NCI-H128 (cell line): ENCODE results near the gene CDCP2.

Source experiments
- DNase-seq: peaks from one replicate; lab custom pipeline; 2025; ENCODE audit not compliant: unreplicated experiment; lab: John Stamatoyannopoulos, UW

CDCP2 gene

DNA sequence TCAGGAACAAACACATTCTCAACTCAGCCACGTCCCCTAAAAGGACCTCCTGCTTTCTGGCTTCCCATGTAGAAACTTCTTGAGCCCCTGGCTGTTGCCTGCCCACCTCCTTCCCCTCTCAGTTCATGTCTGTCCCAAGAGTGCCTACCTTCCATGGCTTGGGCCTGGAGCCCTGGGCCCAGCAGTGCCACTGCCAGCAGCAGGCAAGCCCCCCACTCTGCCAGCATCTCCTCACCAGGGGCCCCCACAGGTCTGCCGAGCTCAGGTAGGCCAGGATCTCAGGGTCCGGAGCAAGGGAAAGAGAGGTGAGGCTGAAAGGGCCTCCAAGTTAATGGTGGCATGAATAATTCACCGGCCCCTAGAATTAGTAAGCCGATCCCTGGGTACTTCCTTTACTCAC, at the start of gene CDCP2:
Gene CDCP2, minus strand, starts transcription at position 305 of the 400 bp plus-strand sequence. Its CDS starts 78 bp downstream, at position 227.
- DNase-seq = no peak

DNA sequence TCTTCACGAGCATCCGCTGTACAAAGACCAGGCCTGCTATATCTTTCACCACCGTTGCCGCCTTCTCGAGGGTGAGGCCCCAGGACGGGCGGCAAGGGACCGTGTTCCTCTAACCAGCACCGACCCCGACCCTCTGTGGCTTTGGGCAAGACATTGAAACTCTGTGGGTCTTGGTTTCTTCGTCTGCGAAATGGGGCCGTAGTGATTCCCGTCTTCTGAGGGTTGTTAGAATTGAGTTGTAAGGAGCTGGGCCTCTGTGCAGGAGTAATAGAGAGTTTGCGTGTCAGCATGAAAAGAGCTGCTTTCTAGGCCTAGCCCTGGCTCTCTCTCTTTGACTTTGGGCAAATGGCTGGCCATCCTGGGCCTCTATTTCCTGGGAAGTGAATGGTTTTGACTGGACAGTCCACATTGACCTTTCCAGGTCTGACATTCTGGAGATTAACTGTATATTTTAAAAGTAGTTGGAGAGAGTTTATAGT, 47.8 kb upstream of the CDCP2 start:
- DNase-seq = no peak

DNA sequence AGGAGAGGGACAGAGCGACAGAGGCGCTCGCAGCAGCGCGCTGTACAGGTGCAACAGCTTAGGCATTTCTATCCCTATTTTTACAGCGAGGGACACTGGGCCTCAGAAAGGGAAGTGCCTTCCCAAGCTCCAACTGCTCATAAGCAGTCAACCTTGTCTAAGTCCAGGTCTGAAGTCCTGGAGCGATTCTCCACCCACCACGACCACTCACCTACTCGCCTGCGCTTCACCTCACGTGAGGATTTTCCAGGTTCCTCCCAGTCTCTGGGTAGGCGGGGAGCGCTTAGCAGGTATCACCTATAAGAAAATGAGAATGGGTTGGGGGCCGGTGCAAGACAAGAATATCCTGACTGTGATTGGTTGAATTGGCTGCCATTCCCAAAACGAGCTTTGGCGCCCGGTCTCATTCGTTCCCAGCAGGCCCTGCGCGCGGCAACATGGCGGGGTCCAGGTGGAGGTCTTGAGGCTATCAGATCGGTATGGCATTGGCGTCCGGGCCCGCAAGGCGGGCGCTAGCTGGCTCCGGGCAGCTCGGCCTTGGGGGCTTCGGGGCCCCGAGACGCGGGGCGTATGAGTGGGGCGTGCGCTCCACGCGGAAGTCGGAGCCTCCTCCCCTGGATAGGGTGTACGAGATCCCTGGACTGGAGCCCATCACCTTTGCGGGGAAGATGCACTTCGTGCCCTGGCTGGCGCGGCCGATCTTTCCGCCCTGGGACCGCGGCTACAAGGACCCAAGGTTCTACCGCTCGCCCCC, 47.1 kb upstream of the CDCP2 start, which contains the start of the genes CYB5RL and MRPL37:
Gene CYB5RL, minus strand, starts transcription at position 266 of the 754 bp plus-strand sequence. CDS start 4,414 bp downstream, outside the sequence.
Gene MRPL37, plus strand, starts transcription at position 403 of the 754 bp plus-strand sequence. Its CDS starts 77 bp downstream, at position 480.
- peak; percentile 97 for DNase-seq

DNA sequence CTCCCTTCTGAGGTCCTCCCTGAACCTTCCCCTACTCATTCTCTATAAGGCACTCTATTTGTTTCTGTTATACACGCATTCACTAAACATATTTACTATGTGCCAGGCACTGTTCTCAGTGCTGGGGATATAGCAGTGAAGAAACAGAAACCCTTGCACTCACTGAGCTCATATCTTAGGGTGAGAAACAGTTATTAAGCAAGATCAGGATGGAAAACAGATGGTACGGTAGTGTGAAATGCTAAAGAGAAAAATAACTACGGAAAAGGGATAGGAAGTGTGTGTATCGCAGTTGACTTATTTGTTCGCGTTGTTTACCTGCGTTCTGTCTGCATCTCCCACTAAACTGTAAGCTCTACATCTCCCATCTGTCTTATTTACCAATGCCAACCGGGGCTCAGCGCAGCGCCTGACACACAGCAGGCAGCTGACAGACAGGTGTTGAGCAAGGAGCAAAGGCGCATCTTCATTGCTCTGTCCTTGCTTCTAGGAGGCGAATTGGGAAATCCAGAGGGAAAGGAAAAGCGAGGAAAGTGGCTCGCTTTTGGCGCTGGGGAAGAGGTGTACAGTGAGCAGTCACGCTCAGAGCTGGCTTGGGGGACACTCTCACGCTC, 46.5 kb upstream of the CDCP2 start:
- DNase-seq = peak; percentile 53

DNA sequence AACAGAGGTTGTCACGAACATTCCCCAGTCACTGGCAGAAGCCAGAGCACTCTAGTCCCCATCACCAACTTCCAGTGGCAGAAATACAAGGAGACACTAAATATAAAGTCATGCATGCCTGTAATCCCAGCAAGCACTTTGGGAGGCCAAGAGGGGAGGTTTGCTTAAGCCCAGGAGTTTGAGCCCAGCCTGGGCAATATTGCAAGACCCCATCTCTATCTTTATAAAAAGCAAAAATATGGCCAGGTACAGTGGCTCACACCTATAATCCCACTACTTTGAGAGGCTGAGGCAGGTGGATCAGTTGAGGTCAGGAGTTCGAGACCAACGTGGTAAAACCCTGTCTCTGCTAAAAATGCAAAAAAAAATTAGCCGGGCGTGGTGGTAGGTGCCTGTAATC, 40.7 kb upstream of the CDCP2 start:
- DNase-seq = no peak

DNA sequence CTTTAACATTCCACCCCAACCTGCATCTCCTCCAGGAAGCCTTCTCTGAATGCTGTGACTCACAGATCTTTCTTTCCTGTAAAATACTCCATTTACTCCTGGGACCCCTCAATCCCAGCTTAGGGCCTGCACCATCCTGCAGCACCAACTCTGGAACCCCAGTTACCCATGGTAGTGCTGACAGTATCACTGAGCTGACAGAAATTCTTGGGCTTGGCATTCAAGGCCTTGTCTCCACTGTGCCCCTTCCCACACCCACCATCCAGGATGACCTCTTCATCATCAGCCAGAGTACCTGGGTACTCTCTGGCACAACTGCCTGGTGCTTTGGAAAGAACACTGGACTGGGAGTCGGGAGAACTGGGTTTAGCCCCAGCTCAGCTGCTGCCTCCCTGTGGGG, 38.7 kb upstream of the CDCP2 start:
- no peak for DNase-seq

DNA sequence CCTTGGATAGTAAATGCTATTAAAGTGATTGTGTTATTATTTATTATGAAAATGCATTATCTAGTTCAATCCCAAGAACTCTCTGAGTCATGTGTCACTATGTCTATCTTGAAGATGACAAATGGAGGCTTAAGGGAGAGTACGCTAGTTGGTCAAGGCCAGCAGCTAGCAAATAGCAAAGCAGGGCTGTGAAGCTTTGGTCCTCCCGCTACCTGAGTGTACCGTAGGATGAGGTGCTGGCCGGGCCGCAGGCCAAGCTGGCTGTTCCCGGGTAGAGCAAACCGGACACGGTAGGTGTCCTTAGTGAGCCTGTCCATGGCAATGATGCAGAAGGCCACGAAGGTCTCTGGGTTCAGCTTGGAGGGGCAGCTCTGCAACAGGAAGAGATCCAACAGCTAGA, 37.7 kb upstream of the CDCP2 start:
- no peak for DNase-seq

DNA sequence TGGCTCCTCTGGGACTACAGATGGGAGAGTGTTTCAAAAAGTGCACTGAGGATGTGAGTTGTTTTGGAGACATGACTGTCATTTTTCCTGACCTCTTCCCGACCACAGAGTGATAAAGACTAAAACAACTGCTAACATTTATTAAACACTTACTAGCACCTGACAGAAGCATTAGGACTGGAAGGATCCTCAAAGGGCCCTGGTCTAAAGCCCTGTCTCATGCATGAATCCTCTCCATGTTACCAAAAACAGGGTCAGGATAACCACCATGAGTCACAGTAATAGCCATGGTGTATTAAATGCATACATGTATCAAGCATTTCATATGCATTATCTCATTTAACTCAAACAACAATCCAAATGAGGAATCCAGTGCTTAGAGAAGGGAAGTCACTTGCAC, 35.5 kb upstream of the CDCP2 start:
- DNase-seq = no peak

DNA sequence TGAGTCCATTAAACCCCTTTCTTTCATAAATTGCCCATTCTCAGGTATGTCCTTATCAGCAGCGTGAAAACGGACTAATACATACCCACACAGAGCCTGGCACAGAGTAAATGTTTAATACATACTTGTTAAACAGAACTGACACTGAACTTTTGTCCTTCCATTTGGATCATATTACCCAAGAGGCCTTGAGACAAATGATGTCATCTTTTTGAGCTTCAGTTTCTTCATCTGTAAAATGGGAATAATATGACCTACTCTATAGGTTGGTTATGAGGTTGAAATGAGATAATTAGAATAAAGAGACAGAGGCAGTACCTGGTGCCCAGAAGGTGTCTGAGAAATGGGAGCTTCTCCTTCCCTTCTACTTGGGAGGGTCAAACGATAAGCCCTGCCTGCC, 33.3 kb upstream of the CDCP2 start:
- DNase-seq = no peak

DNA sequence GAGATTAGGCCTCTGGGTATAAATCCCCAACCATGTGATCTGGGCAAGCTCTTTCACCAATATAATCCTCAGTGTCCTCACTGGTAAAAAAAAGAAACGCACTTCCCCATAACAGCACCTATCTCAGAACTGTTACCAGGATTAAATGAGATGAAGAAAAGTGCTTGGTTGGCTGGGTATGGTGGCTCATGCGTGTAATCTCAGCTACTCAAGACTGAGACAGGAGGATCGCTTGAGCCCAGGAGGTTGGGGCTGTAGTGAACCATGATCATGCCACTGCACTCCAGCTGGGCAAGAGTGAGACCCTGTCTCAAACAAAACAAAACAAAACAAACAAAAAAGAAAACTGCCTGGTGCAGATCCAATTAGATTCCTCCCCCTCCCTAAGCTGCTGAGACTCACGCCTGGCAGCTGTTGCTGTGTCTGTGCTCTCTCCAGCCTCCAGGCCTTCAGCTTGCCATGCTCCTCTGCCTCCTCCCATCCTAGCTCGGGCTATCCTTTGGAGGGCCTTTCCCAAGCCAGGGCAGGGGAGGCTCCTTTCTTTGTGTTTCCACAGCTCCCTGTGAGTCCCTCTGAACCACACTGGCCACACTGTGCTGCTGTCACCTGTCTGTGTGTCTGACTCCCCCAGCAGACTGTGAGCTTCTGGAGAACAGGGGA, 28.0 kb upstream of the CDCP2 start:
- no peak for DNase-seq

DNA sequence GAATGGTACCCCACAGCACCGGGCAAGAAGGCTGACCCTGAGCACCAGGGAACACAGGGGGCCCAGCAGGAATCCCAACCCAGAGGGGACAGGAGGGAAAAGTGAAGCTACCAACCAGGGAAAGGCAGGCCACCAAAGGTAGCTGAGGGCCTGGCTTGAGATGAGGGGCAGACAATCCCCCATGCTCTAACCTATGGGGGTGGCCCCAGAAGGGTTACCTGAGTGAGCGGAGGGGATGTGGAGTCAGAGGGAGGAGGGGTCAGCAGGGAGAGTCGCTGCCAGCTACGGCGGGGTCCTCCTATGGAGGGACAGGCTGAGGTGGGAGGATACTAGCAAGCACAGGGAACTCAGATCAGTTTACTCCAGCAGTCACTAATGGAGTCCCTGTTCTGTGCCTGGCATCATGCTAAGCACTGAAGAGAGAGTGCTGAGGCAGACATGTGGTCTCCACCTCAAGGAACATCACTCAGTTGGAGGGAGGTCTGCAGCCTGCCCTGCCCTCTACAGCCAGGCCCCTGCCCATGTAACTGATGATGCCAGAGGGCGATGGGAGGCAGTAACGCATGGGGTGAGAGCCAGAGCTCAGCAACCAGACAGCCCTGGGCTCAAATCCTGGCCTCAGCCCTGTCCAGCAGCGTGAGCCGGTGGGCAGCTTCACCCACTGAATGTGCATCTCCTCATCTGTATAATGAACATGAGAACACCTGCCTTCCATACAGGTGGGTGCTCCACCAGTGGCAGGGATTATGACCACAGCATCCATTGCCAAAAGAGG, 25.7 kb upstream of the CDCP2 start:
- DNase-seq = no peak

DNA sequence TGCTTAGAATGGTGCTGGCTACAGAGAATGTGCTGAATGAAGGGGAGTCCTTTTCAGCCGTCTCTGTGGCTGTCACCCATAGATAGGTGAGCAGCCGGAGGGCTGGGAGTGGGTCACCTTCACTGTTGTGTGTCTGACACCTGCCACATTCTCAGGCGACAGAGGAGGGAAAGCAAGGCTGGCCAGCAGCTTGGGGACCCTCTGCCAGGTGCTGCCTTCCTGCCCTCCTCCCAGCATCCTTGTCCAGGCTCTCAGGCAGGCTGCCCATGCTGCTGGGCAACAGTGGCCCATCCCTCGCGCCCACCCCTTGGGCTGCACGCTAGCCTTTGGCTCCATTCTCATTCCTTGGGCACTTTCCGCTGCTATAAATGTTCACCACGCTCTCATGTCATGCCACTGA, 24.9 kb upstream of the CDCP2 start:
- DNase-seq = no peak

DNA sequence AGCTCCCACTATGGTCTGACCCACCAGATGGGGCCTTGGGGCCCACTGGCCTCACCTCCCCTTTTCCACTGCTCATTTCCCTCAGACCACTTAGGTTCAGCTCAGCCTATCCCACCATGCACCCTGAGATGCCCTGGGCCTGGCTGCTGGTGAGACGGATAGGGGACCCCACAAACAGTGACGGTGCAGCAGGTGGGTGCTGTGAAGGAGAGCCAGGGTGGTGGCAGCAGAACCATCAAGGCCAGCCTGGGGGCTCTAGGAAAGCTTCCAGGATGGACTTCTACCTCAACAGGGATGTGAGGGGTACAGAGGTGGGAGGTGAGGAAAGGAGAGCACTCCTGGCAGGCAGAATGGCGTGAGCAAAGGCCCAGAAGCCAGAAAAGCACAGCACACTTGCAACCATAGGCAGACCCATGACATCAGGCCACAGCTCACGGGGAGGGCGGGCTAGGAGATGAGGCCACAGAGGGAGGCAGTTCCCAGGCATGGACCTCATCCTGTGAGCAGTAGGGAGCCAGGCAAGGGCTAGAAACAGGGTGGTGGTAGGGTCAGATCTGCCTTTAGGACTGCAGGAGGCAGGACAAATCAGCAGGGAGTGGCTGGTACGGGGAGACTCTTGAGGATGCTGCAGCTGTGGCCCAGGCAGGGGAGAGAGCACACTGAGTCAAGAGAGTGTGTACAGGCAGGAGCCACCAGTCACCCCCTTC, 24.0 kb upstream of the CDCP2 start:
- no peak for DNase-seq

DNA sequence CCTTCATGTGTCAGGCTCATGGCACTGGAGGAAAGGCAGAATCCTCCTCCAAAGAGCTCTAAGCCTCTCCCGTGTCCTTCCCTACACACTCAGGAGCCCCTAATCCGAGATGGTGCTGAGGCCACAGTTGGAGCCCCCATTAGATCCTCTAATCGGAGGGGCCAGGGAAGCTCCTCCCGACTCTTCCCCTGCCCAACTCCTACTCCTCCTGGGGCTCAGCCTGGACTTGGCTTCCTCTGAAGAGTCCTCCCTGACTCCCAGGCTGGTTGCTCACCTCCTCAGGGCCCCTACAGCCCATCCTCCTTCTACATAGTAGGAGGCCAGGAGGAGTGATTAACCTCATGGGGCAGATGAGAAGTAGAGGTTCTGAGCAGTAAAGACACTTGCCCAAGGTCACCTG, 21.3 kb upstream of the CDCP2 start:
- no peak for DNase-seq

DNA sequence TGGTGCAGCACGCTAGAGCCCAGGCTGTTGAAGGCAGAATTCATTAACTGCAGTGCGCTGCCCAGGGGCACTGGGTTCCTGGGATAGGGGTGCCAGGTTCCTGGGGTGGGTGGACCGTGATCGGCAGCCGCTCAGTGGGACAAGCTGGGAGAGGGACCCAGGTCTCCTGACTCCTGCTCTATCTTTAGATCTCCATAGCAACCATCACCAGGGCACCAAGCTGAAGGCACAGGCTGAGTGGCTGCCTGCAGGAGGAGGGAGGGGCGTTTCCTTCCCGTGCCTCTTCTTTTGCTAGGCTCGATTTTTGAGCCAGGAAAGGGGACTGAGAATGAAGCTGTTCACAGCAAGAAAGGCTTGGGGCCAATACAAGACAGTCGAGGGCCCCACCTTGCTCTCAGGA, 20.9 kb upstream of the CDCP2 start:
- no peak for DNase-seq

DNA sequence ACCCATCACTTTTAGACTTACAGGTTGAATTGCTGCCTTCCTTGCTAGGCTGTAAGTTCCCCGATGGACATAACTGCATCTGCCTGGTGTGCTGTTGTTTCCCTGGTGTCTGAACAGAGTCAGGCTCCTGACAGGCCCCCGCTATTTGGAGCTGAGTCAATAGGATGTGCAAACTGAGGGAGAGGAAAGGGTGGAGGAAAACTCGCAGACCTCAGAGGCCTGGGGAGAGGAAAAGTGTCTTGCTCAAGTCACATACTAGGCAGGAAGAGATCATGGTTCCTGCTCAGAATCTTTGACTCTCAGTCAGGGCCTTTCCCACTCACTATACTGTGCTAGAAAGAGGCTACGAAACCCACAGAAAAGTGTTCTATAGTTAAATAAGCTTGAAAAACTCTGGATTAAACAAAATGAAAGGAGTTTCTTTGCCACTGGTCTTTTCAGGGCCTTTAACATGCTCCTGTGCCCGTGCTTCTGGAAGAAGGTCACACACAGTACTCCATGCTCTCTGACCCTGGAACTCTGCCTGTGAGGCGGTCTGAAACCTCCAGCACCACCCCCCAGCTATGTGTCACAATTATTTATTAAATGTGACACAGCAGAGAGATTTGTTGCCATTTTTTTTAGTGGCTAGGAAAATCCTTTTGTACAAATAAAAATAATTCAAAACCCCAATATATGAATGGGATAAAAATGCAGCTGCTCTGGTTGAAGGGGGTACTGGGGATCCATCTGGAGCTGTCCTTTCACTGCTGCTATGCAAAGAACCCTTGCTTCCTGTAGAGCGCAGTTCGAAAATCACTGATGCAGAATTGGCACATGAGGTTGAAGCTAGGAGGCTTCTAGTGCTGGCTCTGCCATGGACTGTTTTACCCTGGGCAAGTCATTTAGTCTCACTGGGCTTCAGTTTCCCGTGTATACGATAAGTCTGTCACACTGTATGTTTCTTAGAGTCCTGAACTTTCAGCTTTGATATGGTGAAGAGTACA, 20.1 kb upstream of the CDCP2 start:
- DNase-seq = no peak

DNA sequence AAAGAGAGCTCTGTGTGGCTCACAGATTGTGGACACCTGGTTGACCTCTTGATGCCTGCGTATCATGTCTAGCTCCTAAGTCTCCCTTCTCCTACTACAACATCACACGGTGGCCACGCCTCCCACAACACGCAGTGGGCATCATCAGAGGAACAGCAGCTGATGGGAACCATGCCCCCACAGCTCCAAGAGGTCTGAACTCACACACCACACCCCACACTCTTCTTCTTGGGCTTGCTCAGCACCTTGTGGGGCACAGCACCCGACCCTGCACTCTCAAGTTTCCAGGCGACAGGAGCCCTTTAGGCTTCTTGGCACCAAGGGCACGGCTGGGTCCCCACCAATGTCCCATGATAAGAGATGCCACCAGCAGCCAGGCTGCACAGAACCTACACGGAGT, 18.8 kb upstream of the CDCP2 start:
- DNase-seq = no peak

DNA sequence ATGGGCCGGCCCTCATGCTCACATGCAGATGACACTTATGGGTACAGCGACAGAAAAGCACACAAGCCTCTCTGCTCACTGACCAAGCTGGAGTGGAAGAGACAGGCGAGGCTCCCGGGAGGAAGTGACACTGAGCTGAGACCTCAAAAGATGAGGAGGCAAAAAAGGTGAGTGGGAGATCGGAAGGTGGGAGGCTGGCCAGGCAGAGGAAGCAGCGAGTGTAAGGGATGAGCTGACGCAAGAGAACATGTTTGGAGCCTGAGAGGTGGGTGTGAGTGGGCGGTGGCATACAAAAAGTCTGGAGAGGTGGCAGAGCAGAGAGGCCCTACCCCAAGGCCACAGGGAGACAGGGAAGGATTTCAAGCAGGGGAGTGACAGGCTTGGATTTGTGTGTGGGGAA, 18.2 kb upstream of the CDCP2 start:
- DNase-seq = no peak

DNA sequence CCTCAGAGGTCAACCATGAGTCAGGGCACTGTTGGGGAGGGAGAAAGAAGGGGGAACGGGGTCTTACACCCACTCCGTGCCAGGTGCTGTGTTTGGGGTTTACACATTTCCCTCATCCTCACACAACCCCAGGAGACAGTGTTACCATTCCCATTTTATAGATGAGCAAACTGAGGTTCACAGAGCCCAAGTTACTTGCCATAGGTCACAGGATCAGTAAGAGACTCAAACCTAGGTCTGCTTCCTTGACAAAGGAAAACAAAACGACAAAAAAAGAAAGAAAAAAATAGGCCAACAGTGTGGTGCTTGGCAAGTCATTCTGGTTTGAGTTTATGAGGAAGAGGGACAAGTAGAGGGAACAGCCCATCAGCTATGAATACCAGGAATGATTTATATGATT, 16.3 kb upstream of the CDCP2 start:
- DNase-seq = no peak
